Endodermal cell (in vitro differentiated cells): ENCODE data around the gene CCNQ. TPM values are rescaled to one million over a fixed set of nuclear protein-coding genes. Genes with fewer than 3 reads are reported as not detected.

ENCODE experiments used
- DNase-seq: peaks from one replicate; pipeline ENCODE4 v3.0.0-alpha.2; 2017
- H3K27ac ChIP-seq: 2 replicates; pipeline ENCODE4 v1.5.1; 2013; ENCODE audit warnings: mild to moderate bottlenecking, low read depth, low read length, moderate library complexity
- H3K27me3 ChIP-seq: 2 replicates; pipeline ENCODE4 v1.6.1; 2013; ENCODE audit warnings: mild to moderate bottlenecking, low read length, moderate library complexity; ENCODE audit not compliant: insufficient read depth, control insufficient read depth, poor library complexity, severe bottlenecking
- H3K36me3 ChIP-seq: 2 replicates; pipeline ENCODE4 v1.7.0; 2013; ENCODE audit warnings: mild to moderate bottlenecking, low read length, moderate library complexity; ENCODE audit not compliant: control insufficient read depth, insufficient read depth
- H3K4me1 ChIP-seq: one replicate; pipeline ENCODE4 v1.7.0; 2013; ENCODE audit warnings: low read length; ENCODE audit not compliant: control insufficient read depth, insufficient read depth
- H3K4me3 ChIP-seq: 2 replicates; pipeline ENCODE4 v1.5.1; 2013; ENCODE audit warnings: mild to moderate bottlenecking, low read length, moderate library complexity
- H3K9ac ChIP-seq: 2 replicates; pipeline ENCODE4 v1.6.1; 2013; ENCODE audit warnings: mild to moderate bottlenecking, low read length, moderate library complexity; ENCODE audit not compliant: poor library complexity, severe bottlenecking; ENCODE audit errors: extremely low read depth
- H3K9me3 ChIP-seq: 2 replicates; pipeline ENCODE4 v1.6.1; 2013; ENCODE audit warnings: mild to moderate bottlenecking, low read length, moderate library complexity; ENCODE audit not compliant: control insufficient read depth
- H3K27ac Mint-ChIP-seq: 2 replicates; pipeline ENCODE4 v1.8.0; 2020; ENCODE audit warnings: mixed read lengths
- H3K27me3 Mint-ChIP-seq: 2 replicates; pipeline ENCODE4 v1.8.0; 2021; ENCODE audit warnings: mild to moderate bottlenecking, mixed read lengths; ENCODE audit not compliant: insufficient read depth
- H3K36me3 Mint-ChIP-seq: 2 replicates; pipeline ENCODE4 v1.8.0; 2020; ENCODE audit warnings: low read depth, mixed read lengths
- H3K4me1 Mint-ChIP-seq: 2 replicates; pipeline ENCODE4 v1.8.0; 2020; ENCODE audit warnings: mixed read lengths
- H3K4me3 Mint-ChIP-seq: 2 replicates; pipeline ENCODE4 v1.8.0; 2020; ENCODE audit warnings: mild to moderate bottlenecking, moderate library complexity, mixed read lengths
- H3K9me3 Mint-ChIP-seq: 2 replicates; pipeline ENCODE4 v1.8.0; 2020; ENCODE audit warnings: mild to moderate bottlenecking, mixed read lengths
- WGBS, 2 experiments: methylation state at CpG; one replicate each; pipeline versions ENCODE4 v1.1.5 to v1.1.7; 2013; ENCODE audit warnings: missing lambda C conversion rate in 2 of 2, mixed read lengths in 1 of 2; ENCODE audit not compliant: insufficient coverage in 1 of 2, insufficient read length in 1 of 2; 5-methylcytosine and 5-hydroxymethylcytosine counted together
- total RNA-seq, 2 donors: library from RNA; stranded (reverse); fragmentation: NEBNext Ultra II Directional in 1 of 2; extraction: Animal tissue kit (Norgen Biotek cat#: 25700) in 1 of 2; gene quantifications; 2 replicates in 1 of 2; 3 replicates in 1 of 2; pipeline ENCODE4 v1.2.1, GENCODE V29; 2021
- TF ChIP-seq, protein P1 (sequence below): fragments of 200-600 bp; sonication (generic); conservative IDR thresholded peaks from 2 replicates; pipeline ENCODE4 v1.5.0; 2021; ENCODE audit warnings: antibody characterized with exemption, mild to moderate bottlenecking

The CCNQ gene
- total RNA-seq, 2 donors from 2014 or later, result 17.1 to 20.8 TPM

DNA sequence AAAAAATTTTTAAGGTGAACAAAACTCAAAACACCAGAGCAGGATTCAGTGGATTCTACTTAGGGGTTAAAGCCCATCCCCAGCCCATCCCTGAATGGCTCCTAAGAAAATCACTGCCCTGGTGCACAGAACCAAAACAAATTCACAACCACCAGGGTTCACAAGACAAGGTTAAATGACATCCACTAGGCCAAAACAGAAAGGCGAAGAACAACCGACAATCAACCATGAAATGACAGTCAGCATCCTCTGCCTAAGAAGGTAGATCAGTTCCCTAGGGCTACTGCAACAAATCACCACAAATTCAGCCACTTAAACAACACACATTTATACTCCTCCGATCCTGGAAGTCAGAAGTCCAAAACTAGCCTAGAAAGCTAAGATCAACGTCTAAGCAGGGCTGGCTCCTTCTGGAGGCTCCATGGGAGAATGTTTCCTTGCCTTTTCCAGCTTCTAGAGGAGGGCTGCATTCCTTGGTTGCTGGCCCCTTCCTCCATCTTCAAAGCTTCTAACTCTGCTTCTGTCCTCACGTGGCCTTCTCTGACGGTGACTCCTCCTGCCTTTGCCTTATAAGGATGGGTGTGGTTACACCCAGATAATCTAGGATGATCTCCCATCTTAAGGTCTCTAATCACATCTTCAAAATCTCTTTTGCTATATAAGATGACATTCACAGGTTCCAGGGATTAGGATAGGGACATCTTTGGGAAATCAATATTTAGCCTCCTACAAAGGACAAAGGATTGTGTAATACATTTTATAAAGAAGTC is 1.8 kb downstream of the CCNQ start:
- no peak overlapping the region for H3K4me3 ChIP-seq
- DNase-seq, result no peak
- WGBS, 2 experiments, result 96 to 100% methylated on average over 2 to 6 of the region's 6 CpGs
- H3K4me1 ChIP-seq, result no peaks in the 10 kb centered on the region
- Mint-ChIP-seq H3K27me3 (peaks cover 2% of the 10 kb centered on the region), H3K9me3 (peaks cover 77% of the 10 kb centered on the region), H3K4me1 (no peaks in the 10 kb centered on the region), H3K27ac (no peak overlapping the region), H3K36me3 (peaks cover 23% of the 10 kb centered on the region), H3K4me3 (peak overlapping the region; percentile 69)
- no peak overlapping the region for H3K9ac ChIP-seq
- H3K27me3 ChIP-seq, result no peaks in the 10 kb centered on the region
- no peaks in the 10 kb centered on the region for H3K36me3 ChIP-seq
- TF ChIP-seq, protein P1, sequence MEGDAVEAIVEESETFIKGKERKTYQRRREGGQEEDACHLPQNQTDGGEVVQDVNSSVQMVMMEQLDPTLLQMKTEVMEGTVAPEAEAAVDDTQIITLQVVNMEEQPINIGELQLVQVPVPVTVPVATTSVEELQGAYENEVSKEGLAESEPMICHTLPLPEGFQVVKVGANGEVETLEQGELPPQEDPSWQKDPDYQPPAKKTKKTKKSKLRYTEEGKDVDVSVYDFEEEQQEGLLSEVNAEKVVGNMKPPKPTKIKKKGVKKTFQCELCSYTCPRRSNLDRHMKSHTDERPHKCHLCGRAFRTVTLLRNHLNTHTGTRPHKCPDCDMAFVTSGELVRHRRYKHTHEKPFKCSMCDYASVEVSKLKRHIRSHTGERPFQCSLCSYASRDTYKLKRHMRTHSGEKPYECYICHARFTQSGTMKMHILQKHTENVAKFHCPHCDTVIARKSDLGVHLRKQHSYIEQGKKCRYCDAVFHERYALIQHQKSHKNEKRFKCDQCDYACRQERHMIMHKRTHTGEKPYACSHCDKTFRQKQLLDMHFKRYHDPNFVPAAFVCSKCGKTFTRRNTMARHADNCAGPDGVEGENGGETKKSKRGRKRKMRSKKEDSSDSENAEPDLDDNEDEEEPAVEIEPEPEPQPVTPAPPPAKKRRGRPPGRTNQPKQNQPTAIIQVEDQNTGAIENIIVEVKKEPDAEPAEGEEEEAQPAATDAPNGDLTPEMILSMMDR, result no peak
- H3K27ac ChIP-seq, result no peak overlapping the region
- no peaks in the 10 kb centered on the region for H3K9me3 ChIP-seq

GRCh38 chrX:153595859-153596857 is 2.8 kb downstream of the CCNQ start:
- H3K4me1 Mint-ChIP-seq, result no peaks in the 10 kb centered on the region
- H3K9me3 ChIP-seq, result no peaks in the 10 kb centered on the region
- peaks cover 2% of the 10 kb centered on the region for H3K27me3 Mint-ChIP-seq
- H3K27ac ChIP-seq, result no peak overlapping the region
- H3K36me3 Mint-ChIP-seq, result peaks cover 23% of the 10 kb centered on the region
- H3K27me3 ChIP-seq, result no peaks in the 10 kb centered on the region
- peaks cover 79% of the 10 kb centered on the region for H3K9me3 Mint-ChIP-seq
- H3K4me1 ChIP-seq, result no peaks in the 10 kb centered on the region
- TF ChIP-seq, protein P1, result no peak
- no peaks in the 10 kb centered on the region for H3K36me3 ChIP-seq
- DNase-seq, result no peak
- 92 to 96% methylated on average over 12 to 21 of the region's 21 CpGs for WGBS, 2 experiments
- no peak overlapping the region for H3K4me3 Mint-ChIP-seq
- H3K4me3 ChIP-seq, result no peak overlapping the region
- no peak overlapping the region for H3K27ac Mint-ChIP-seq
- no peak overlapping the region for H3K9ac ChIP-seq

DNA sequence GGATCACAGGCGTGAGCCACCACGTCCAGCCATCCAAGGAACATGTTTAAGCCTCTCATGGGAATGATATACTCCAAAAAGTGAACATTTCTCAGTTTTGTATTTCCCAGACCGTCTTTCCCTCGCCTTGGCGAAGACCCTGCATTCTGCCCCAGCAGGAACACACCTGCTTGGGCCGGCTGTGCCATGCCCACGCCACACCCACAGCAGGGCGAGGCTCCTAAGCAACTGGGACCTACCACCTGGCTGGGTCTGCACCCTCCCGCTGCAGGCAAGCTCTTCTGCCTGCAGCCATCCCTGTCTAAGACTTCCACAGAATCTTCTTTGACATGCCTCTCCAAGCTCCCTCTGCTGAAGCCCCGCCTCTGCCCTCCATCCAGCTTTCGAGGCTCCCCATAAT is 3.6 kb downstream of the CCNQ start:
- H3K27me3 Mint-ChIP-seq, result peaks cover 2% of the 10 kb centered on the region
- no peak overlapping the region for H3K4me3 Mint-ChIP-seq
- Histone ChIP-seq H3K27me3 (no peaks in the 10 kb centered on the region), H3K9ac (no peak overlapping the region), H3K36me3 (no peaks in the 10 kb centered on the region), H3K4me3 (no peak overlapping the region), H3K27ac (no peak overlapping the region), H3K4me1 (no peaks in the 10 kb centered on the region), H3K9me3 (no peaks in the 10 kb centered on the region)
- peaks cover 78% of the 10 kb centered on the region for H3K9me3 Mint-ChIP-seq
- H3K4me1 Mint-ChIP-seq, result no peaks in the 10 kb centered on the region
- 94 to 96% methylated on average over 5 to 11 of the region's 11 CpGs for WGBS, 2 experiments
- H3K36me3 Mint-ChIP-seq, result peaks cover 28% of the 10 kb centered on the region
- H3K27ac Mint-ChIP-seq, result no peak overlapping the region
- TF ChIP-seq, protein P1, result no peak
- DNase-seq, result no peak
